Stimulated activated CD8-positive, alpha-beta memory T cell treated with anti-CD3 and anti-CD28 coated beads, Interleukin-7, amount 100 ng/mL, for 4 hours (primary cell): Measurements from ENCODE around the gene FCGR1A.
A peak's percentile ranks its signal among the peaks of the same experiment; 100 is the strongest.
"Not testable (repeated sequence)": the region's sequence is repeated elsewhere in the genome, so short reads cannot be mapped to it uniquely, and the experiment has no call there.

Experiments used
- DNase-seq, 2 donors: peaks; one replicate each; pipeline ENCODE4 v3.0.0-alpha.2; 2020; ENCODE audit warnings: low read depth in 2 of 2

FCGR1A gene

DNA sequence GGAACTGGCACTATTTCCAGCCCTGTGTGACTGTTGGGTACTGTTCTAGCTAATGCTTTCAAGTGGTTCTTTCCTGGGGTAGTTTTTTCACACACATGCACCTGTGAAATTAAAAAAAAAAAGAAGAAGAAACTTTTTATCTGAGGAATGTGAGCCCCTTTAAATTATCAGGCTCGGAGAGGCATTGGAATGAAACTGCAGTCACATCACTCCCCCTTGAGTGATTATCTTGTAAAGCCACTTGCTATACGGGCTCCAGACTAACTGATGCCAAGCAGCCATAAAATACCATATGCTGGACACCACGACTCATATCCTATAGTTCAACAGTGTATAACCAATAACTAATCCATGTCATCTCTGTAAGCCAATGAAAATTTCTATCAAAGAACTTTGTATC lies 5.4 kb upstream of the FCGR1A start:
- not testable (repeated sequence) for DNase-seq

GRCh38 chr1:149778313-149778712 lies 4.2 kb upstream of the FCGR1A start:
- not testable (repeated sequence) for DNase-seq

GRCh38 chr1:149781413-149781984 lies 995 bp upstream of the FCGR1A start:
- peak in 1 of 2 donors; percentile 0 for DNase-seq

- not testable (repeated sequence) for DNase-seq
Observed at GRCh38 chr1:149783289-149783688, 795 bp downstream of the FCGR1A start.

DNA sequence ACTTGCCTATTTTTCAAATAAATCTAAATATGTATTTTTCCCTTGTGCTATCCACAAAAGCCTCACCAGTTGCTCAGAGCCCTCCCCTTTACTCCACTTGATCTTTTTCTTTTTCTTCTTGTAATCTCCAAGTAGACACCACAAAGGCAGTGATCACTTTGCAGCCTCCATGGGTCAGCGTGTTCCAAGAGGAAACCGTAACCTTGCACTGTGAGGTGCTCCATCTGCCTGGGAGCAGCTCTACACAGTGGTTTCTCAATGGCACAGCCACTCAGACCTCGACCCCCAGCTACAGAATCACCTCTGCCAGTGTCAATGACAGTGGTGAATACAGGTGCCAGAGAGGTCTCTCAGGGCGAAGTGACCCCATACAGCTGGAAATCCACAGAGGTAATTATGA lies 1.4 kb downstream of the FCGR1A start:
- not testable (repeated sequence) for DNase-seq

GRCh38 chr1:149787688-149788451 lies 5.4 kb downstream of the FCGR1A start:
- not testable (repeated sequence) for DNase-seq

DNA sequence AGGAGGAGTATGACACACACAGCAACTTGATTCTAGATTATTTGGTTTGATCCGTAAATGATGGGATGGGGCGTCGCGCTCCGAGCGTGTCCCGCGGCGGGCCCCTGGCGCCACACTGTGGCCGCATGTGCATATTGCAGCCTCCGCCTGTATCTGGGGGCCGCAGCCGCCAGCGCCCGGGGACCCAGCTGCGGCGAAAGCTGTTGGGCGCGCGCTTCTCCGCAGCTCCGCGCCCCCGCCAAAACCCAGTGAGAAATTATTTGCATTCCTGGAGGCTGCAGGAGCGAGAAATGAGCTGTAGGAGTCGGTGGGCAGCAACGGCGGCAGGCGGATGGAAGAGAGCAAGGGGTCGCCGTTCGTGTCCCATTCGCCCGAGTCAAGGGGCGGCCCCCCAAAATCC lies 10.0 kb downstream of the FCGR1A start:
- DNase-seq: peak; percentile 20 to 44

- DNase-seq: peak; percentile 48 to 70
Observed at GRCh38 chr1:149792912-149793515, 10.5 kb downstream of the FCGR1A start.

DNA sequence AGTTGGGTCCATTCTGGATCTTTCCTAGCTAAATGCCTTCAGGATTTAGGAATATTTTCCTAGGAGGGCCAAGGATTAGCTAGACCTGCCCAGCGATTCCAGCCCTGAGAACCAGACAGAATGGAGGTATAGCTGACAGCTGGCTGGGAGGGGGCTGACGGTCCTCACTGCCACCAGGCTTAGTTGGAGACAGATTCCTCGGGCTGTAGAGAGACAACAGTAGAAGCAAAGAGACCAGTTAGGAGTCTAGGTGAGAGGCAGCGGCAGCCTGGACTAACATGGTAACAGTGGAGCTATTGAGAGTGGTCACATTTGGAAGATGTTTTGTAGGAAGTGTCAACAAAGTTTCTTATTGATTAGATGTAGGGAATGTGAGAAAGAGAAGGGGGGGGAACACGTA lies 11.4 kb downstream of the FCGR1A start:
- not testable (repeated sequence) for DNase-seq

DNA sequence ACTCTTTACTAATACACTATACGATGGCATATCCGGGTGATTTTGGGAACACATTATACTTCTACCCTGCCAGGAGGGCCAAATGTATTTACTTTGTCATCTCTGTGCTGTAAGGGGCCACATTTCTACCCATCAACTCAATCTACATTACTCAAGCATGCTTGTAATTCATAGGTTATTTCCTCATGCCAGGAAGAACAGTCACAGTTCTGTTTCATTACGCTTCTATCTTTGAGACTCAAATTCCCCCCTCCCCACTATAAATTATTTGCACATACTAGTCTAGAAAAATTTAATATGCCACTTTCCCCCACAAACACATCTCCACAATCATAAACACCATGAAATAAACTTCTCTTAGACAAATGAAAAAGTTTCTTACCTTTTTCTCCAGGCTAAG lies 19.1 kb downstream of the FCGR1A start:
- DNase-seq: not testable (repeated sequence)

- not testable (repeated sequence) for DNase-seq
Observed at GRCh38 chr1:149804417-149805080, 22.1 kb downstream of the FCGR1A start.

GRCh38 chr1:149810697-149811405 lies 28.4 kb downstream of the FCGR1A start:
- DNase-seq: not testable (repeated sequence)

DNA sequence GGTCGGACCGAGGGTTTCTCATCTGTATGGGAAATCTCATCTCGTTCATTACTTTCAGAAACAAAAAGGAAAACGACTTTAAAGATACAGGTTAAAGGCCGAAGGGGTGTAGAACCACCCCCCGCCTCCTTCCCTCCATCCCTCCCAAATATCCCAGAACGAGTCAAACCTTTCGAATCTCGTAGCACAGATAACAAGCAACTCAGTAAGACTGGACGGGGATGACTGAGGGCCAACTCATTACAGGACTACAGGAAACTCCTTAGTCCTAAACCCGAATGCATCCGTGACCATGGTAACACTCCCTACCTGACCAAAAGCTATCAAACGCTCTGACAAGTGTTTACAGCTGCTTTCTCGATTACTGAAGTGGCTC lies 29.0 kb downstream of the FCGR1A start:
- DNase-seq: not testable (repeated sequence)

GRCh38 chr1:149811890-149812829 lies 29.7 kb downstream of the FCGR1A start:
- DNase-seq: peak; percentile 65 to 79

GRCh38 chr1:149812893-149813801 lies 30.7 kb downstream of the FCGR1A start:
- peak; percentile 22 to 31 for DNase-seq

DNA sequence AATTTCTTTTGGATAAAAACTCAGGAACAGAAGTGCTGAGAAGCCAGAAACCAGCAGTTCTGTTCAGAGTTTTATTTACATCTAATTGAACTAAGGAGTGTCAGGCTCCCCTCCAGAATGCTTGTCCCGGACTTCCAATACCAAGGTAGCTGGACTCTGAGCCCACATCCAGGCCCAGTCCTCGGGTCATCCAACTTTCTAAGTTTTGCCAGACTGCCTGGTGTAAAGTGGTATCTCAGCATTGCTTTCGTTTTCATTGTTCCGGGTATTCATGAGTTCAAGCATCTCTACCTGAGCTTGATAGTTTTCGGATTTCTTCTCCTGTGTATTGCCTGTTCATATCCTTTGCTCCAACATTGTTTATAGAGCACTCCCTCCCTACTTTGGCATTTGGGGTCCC lies 37.9 kb downstream of the FCGR1A start:
- not testable (repeated sequence) for DNase-seq

- not testable (repeated sequence) for DNase-seq
Observed at GRCh38 chr1:149826555-149826954, 44.1 kb downstream of the FCGR1A start.

DNA sequence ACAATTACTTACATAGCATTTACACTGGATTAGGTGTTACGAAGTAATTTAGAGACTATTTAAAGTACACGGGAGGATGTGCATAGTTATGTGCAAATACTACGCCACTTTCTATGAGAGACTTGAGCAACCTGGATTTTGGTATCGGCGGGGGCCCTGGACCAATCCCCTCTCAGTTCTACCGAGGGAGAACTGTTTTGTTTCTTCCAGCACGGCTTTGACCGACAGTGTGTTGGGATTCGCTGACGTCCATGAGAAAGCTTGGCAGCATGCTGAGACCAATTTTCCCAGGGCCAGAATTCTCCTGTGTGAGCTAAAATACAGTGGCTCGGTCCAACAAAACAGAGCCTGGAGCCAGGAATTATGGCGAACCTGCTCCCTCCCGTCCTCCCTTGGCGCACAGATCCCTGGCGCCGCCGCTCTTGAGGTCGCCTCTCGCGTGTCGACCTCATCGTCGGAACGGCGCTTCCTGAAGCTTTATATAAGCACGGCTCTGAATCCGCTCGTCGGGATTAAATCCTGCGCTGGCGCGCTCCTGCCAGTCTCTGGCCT lies 49.3 kb downstream of the FCGR1A start:
- not testable (repeated sequence) for DNase-seq
